HEK293T (cell line): ENCODE results near the gene TIGD1.
A peak's percentile ranks its signal among the peaks of the same experiment; 100 is the strongest.

Experiments used
- CTCF ChIA-PET: fragments of 350-600 bp; formaldehyde crosslinking; extraction: SDS; loops from one replicate; lab custom pipeline; 2021; ENCODE audit warnings: antibody characterized with exemption, inconsistent platforms; lab: Yijun Ruan, JAX
- POLR2A ChIA-PET: fragments of 350-600 bp; formaldehyde crosslinking; extraction: SDS; loops from one replicate; lab custom pipeline; 2020; ENCODE audit warnings: antibody characterized with exemption, inconsistent platforms; lab: Yijun Ruan, JAX
- DNase-seq: peaks from one replicate; pipeline ENCODE4 v3.0.0; 2012; ENCODE audit warnings: mixed read lengths; ENCODE audit errors: extremely low spot score
- ARNT ChIP-seq: fragments of 450-650 bp; IDR thresholded peaks from 2 replicates; pipeline ENCODE4 v1.6.1; 2017; ENCODE audit warnings: mild to moderate bottlenecking
- BHLHE40 ChIP-seq: fragments of 450-650 bp; IDR thresholded peaks from 2 replicates; pipeline ENCODE4 v1.6.1; 2016; ENCODE audit warnings: mild to moderate bottlenecking, moderate library complexity, borderline replicate concordance
- CTBP1 ChIP-seq: fragments of 450-650 bp; IDR thresholded peaks from 2 replicates; pipeline ENCODE4 v1.6.1; 2016; ENCODE audit warnings: borderline replicate concordance
- ELF4 ChIP-seq: fragments of 450-650 bp; IDR thresholded peaks from 2 replicates; pipeline ENCODE4 v1.6.1; 2017; ENCODE audit warnings: antibody characterized with exemption
- FOXA1 ChIP-seq: fragments of 450-650 bp; IDR thresholded peaks from 2 replicates; pipeline ENCODE4 v1.6.1; 2016; ENCODE audit warnings: mild to moderate bottlenecking
- FOXK2 ChIP-seq: fragments of 450-650 bp; IDR thresholded peaks from 2 replicates; pipeline ENCODE4 v1.6.1; 2016; ENCODE audit warnings: mild to moderate bottlenecking
- FOXM1 ChIP-seq: fragments of 450-650 bp; IDR thresholded peaks from 2 replicates; pipeline ENCODE4 v1.6.1; 2017; ENCODE audit warnings: mild to moderate bottlenecking, borderline replicate concordance
- HDGF ChIP-seq: fragments of 450-650 bp; IDR thresholded peaks from 2 replicates; pipeline ENCODE4 v1.6.1; 2017; ENCODE audit warnings: antibody characterized with exemption, borderline replicate concordance
- L3MBTL2 ChIP-seq: fragments of 450-650 bp; conservative IDR thresholded peaks from 2 replicates; pipeline ENCODE4 v1.6.1; 2016; ENCODE audit warnings: mild to moderate bottlenecking
- LEF1 ChIP-seq: fragments of 450-650 bp; IDR thresholded peaks from 2 replicates; pipeline ENCODE4 v1.6.1; 2017; ENCODE audit warnings: mild to moderate bottlenecking, borderline replicate concordance
- NFRKB ChIP-seq: fragments of 450-650 bp; IDR thresholded peaks from 2 replicates; pipeline ENCODE4 v1.6.1; 2016; ENCODE audit warnings: mild to moderate bottlenecking, moderate library complexity
- PKNOX1 ChIP-seq: fragments of 450-650 bp; IDR thresholded peaks from 2 replicates; pipeline ENCODE4 v1.6.1; 2016
- SP1 ChIP-seq: fragments of 450-650 bp; IDR thresholded peaks from 2 replicates; pipeline ENCODE4 v1.6.1; 2017
- SUZ12 ChIP-seq: fragments of 450-650 bp; IDR thresholded peaks from 2 replicates; pipeline ENCODE4 v1.6.1; 2016; ENCODE audit warnings: mild to moderate bottlenecking
- TARDBP ChIP-seq: fragments of 450-650 bp; IDR thresholded peaks from 2 replicates; pipeline ENCODE4 v1.6.1; 2016
- ZNF384 ChIP-seq: fragments of 450-650 bp; IDR thresholded peaks from 2 replicates; pipeline ENCODE4 v1.6.1; 2016

TIGD1 gene

GRCh38 chr2:232526372-232526941, 23.9 kb downstream of the TIGD1 start:
- TF ChIP-seq ZNF384 (no peak), SUZ12 (no peak), FOXM1 (no peak), L3MBTL2 (no peak), LEF1 (no peak), FOXK2 (no peak), CTBP1 (no peak), NFRKB (no peak), ARNT (no peak), TARDBP (no peak)
- DNase-seq: no peak
- CTCF ChIA-PET: no interaction called here
- POLR2A ChIA-PET: no interaction called here

DNA sequence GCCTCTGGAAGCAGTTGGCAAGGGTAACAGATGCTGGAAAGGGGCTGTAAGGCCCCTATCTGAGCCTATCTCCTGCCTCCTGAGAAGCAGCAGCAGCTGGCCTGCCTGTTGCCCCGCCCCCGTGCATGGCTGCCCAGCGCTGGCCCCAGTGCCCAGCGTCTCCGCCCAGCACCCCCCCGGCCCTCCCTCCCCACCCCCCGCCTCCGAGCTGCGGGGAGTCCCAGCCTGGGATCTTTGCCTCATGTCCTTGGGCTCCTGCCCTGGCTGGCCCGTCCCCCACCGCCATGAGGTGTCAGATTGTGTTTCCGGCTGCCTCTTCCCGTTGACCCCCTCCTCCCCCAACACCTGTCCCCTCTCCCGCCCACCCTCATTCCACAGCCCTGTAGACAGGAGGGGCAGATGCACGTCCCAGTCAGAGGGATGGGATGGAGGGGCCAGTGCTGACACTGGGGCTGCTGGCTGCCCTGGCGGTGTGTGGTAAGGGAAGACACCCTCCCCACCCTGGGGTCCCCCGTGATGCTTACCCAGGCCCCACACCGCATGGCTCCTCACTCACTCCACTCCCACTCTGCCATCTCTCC, 24.5 kb downstream of the TIGD1 start, which contains the start of gene CHRND:
Gene CHRND (plus strand): TSS at position 370 of the 581 bp plus-strand sequence. CDS start 56 bp downstream, at position 426.
- CTCF ChIA-PET: interaction anchor here (0.6 kb wide), 1 partner anchor 609 kb away, joined by 3 read pairs; no protein-coding TSS in a partner anchor
- POLR2A ChIA-PET: no interaction called here

GRCh38 chr2:232525199-232525598, 25.2 kb downstream of the TIGD1 start:
- TF ChIP-seq FOXA1 (no peak), NFRKB (no peak), SUZ12 (no peak), FOXK2 (no peak), PKNOX1 (no peak), SP1 (no peak), LEF1 (no peak), TARDBP (no peak), BHLHE40 (no peak), L3MBTL2 (no peak), ELF4 (no peak), ZNF384 (no peak), FOXM1 (no peak)
- ChIA-PET CTCF (interaction anchor here (0.6 kb wide), 1 partner anchor 608 kb away, joined by 3 read pairs; no protein-coding TSS in a partner anchor), POLR2A (no interaction called here)
- no peak for DNase-seq

More for the DNA sequence above, 24.5 kb downstream of the TIGD1 start, which contains the start of gene CHRND:
- TF ChIP-seq TARDBP (no peak), LEF1 (no peak), NFRKB (no peak), ARNT (no peak), ELF4 (no peak), FOXM1 (no peak), ZNF384 (no peak), PKNOX1 (no peak), L3MBTL2 (no peak)
- no peak for DNase-seq

- DNase-seq: no peak
- POLR2A ChIA-PET: interaction anchor here (2.1 kb wide), 1 partner anchor 26 kb away, joined by 8 read pairs; the partner anchor contains the start of genes EIF4E2 and TIGD1
- CTCF ChIA-PET: interaction anchor here (0.9 to 1.4 kb wide), 4 partner anchors 78 to 624 kb away, joined by 3 to 4 read pairs (median 4); no protein-coding TSS in a partner anchor
- TF ChIP-seq SP1 (no peak), L3MBTL2 (no peak), TARDBP (no peak), LEF1 (no peak), NFRKB (no peak), BHLHE40 (no peak), FOXA1 (no peak), SUZ12 (no peak)
Observed at GRCh38 chr2:232524771-232525170, 25.6 kb downstream of the TIGD1 start.

GRCh38 chr2:232523682-232524597, 26.4 kb downstream of the TIGD1 start:
- ChIA-PET POLR2A (interaction anchor here (2.1 kb wide), 1 partner anchor 27 kb away, joined by 8 read pairs; the partner anchor contains the start of genes EIF4E2 and TIGD1), CTCF (interaction anchor here (0.6 to 1.4 kb wide), 10 partner anchors 8 to 674 kb away, joined by 3 to 4 read pairs (median 3); no protein-coding TSS in a partner anchor)
- no peak for TF ChIP-seq LEF1
- TF ChIP-seq ZNF384: no peak
- no peak for TF ChIP-seq CTBP1
- TF ChIP-seq HDGF: no peak
- TF ChIP-seq FOXA1: no peak
- TF ChIP-seq TARDBP: no peak
- no peak for TF ChIP-seq ARNT
- TF ChIP-seq PKNOX1: no peak
- no peak for TF ChIP-seq L3MBTL2
- TF ChIP-seq FOXM1: no peak
- TF ChIP-seq SP1: no peak
- TF ChIP-seq NFRKB: no peak
- DNase-seq: peak; percentile 75
